Measurements from ENCODE around the gene ANGPT4. TPM values are rescaled to one million over a fixed set of nuclear protein-coding genes. Genes with fewer than 3 reads are reported as not detected.

The ANGPT4 gene
- total and polyA plus RNA-seq, 8 donors = 0.05 to 1.8 (median 0.18) TPM; not detected in 4

DNA sequence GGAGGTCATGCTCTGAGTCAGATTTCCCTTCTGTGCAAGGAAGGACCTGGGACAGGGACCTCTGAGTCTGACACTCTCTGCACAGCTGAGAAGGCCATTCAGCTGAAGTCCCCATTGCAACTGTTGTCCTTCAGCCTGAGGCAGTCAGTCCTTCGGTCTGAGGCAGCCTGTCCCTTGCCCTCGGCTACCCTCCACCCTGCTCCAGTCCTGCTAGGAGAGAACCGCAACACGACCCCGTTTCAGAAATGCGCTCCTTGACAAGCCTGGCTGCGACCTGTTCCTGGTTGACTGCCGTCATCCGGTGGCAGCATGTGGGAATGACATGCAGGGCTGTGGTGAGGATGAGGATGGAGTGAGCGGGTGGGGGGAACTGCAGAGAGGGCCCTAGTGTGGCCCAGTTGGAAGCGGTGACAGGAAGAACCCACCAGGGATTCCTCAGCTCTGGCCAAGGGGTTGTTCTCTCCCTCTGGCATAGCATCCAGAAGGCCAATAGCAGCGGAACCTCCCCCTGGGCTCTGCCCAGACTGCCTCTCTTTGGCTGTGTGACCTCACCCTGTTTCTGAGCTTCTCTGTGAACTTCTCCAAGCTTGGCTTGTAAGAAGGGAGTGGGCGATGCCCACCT is 40.3 kb upstream of the ANGPT4 start:
- intact Hi-C loops (cut with DNase I; ENCODE audit: low total_unique reads) = loop anchor here (2.0 kb wide), 1 partner anchor 142 kb away; no protein-coding TSS in a partner anchor
- peaks cover 0 to 88% (median 34%) of the 10 kb centered on the region in 3 donors for H3K27me3 ChIP-seq
- no peaks in the 10 kb centered on the region for H3K36me3 ChIP-seq
- no peaks in the 10 kb centered on the region for H3K9me3 ChIP-seq
- peaks cover 0 to 5% (median 4%) of the 10 kb centered on the region in 4 donors for H3K4me1 ChIP-seq
- DNase-seq = peak; percentile 77 to 85
- TF ChIP-seq POLR2AphosphoS5 (IDR thresholded peaks at IDR 0.05) = no peak
- TF ChIP-seq, protein P1, sequence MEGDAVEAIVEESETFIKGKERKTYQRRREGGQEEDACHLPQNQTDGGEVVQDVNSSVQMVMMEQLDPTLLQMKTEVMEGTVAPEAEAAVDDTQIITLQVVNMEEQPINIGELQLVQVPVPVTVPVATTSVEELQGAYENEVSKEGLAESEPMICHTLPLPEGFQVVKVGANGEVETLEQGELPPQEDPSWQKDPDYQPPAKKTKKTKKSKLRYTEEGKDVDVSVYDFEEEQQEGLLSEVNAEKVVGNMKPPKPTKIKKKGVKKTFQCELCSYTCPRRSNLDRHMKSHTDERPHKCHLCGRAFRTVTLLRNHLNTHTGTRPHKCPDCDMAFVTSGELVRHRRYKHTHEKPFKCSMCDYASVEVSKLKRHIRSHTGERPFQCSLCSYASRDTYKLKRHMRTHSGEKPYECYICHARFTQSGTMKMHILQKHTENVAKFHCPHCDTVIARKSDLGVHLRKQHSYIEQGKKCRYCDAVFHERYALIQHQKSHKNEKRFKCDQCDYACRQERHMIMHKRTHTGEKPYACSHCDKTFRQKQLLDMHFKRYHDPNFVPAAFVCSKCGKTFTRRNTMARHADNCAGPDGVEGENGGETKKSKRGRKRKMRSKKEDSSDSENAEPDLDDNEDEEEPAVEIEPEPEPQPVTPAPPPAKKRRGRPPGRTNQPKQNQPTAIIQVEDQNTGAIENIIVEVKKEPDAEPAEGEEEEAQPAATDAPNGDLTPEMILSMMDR (IDR thresholded peaks at IDR 0.05) = peak in 5 of 7 experiments; percentile 92 to 99 (median 97)
- no peak for TF ChIP-seq POLR2A (IDR thresholded peaks at IDR 0.05)
- TF ChIP-seq EP300 (IDR thresholded peaks at IDR 0.05) = no peak
- 9 to 12% (median 11%) methylated on average over 12 to 13 of the region's 13 CpGs for WGBS, 5 donors
- H3K27ac ChIP-seq = no peak overlapping the region
- no peak overlapping the region for H3K4me3 ChIP-seq

DNA sequence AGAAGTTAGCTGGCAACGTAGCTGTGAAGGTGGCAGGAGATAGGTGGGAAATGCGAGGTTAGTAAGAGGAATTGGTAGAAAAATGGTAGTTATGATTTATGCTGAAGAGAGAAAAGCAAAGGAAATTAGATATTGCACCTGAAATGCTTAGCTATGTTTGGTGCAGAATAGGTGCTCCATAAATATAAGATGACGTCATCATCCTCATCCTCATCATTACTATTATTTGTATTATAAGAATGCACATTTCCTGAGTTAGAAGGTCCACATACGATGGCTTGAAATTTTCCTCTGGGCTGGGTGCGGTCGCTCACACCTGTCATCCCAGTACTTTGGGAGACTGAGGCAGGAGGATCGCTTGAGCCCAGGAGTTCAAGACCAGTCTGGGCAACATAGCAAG is 39.5 kb upstream of the ANGPT4 start:
- WGBS, 5 donors = 76 to 82% (median 81%) methylated on average over 7 of the region's 7 CpGs
- H3K27ac ChIP-seq = no peak overlapping the region
- peaks cover 0 to 81% (median 34%) of the 10 kb centered on the region in 3 donors for H3K27me3 ChIP-seq
- H3K4me3 ChIP-seq = no peak overlapping the region
- H3K4me1 ChIP-seq = peaks cover 0 to 5% (median 4%) of the 10 kb centered on the region in 4 donors
- intact Hi-C loops (cut with DNase I; ENCODE audit: low total_unique reads) = loop anchor here (2.0 kb wide), 1 partner anchor 141 kb away; no protein-coding TSS in a partner anchor
- no peaks in the 10 kb centered on the region for H3K36me3 ChIP-seq
- H3K9me3 ChIP-seq = no peaks in the 10 kb centered on the region
- DNase-seq = no peak
- no peak for TF ChIP-seq POLR2AphosphoS5 (IDR thresholded peaks at IDR 0.05)
- no peak for TF ChIP-seq POLR2A (IDR thresholded peaks at IDR 0.05)
- no peak for TF ChIP-seq EP300 (IDR thresholded peaks at IDR 0.05)
- TF ChIP-seq, protein P1 (IDR thresholded peaks at IDR 0.05) = no peak

DNA sequence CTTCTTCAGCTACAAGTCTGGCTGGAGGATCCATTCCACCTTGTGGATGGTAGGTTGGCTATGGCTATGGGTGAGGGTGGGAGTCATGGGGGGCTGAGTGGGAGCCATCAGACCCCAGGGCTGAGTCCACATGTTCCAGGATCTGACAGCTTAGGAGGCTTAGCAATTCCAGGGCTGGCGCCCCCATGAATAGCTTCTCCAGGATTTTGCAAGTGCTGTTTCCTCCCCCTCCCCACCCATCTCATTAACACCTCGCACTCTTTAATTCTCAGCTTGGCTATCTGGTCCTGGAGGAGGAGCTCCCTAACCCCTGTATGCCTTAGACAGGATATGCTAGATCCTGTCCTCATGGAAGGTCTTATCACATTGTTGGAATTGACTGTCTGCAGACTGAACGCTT is 39.0 kb upstream of the ANGPT4 start:
- intact Hi-C loops (cut with DNase I; ENCODE audit: low total_unique reads) = no loop called here
- Histone ChIP-seq H3K27ac (no peak overlapping the region), H3K4me3 (no peak overlapping the region), H3K9me3 (no peaks in the 10 kb centered on the region), H3K4me1 (peaks cover 0 to 5% (median 4%) of the 10 kb centered on the region in 4 donors), H3K36me3 (no peaks in the 10 kb centered on the region), H3K27me3 (peaks cover 0 to 81% (median 34%) of the 10 kb centered on the region in 3 donors)
- 31 to 65% (median 35%) methylated on average over 3 of the region's 3 CpGs for WGBS, 5 donors
- TF ChIP-seq, protein P1 (IDR thresholded peaks at IDR 0.05) = no peak
- TF ChIP-seq POLR2A (IDR thresholded peaks at IDR 0.05) (no peak), EP300 (IDR thresholded peaks at IDR 0.05) (no peak), POLR2AphosphoS5 (IDR thresholded peaks at IDR 0.05) (no peak)
- DNase-seq = no peak

DNA sequence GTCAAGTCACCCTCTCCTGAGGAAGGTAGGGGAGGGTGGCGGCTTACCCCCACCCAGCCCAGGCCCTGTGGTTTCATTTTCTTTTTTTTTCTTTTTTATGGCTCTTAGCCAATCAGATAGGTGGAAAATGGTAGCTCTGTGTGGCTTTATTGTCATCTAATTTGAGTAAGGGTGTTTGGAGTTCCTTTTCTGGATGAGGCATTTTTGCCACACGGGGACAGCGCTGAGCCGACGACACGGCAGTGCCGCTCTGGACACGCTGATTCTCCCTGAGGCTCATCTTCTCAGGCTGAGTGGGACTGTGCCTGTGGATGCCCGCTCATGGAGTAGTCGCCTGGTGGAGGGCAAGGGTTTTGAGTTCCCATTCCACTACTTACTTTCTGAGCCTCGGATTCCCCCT is 37.6 kb upstream of the ANGPT4 start:
- TF ChIP-seq POLR2A (IDR thresholded peaks at IDR 0.05) (no peak), POLR2AphosphoS5 (IDR thresholded peaks at IDR 0.05) (no peak), EP300 (IDR thresholded peaks at IDR 0.05) (no peak)
- TF ChIP-seq, protein P1 (IDR thresholded peaks at IDR 0.05) = no peak
- intact Hi-C loops (cut with DNase I; ENCODE audit: low total_unique reads) = no loop called here
- Histone ChIP-seq H3K4me3 (no peak overlapping the region), H3K9me3 (no peaks in the 10 kb centered on the region), H3K27ac (no peak overlapping the region), H3K36me3 (no peaks in the 10 kb centered on the region), H3K27me3 (peaks cover 0 to 74% (median 27%) of the 10 kb centered on the region in 3 donors), H3K4me1 (peaks cover 0 to 5% (median 4%) of the 10 kb centered on the region in 4 donors)
- WGBS, 5 donors = 27 to 48% (median 42%) methylated on average over 11 of the region's 11 CpGs
- DNase-seq = no peak

All from stomach (tissue), 9 donors.